Ascending aorta (tissue), 2 donors: ENCODE data around the gene RAD51D. TPM values are rescaled to one million over a fixed set of nuclear protein-coding genes. Genes with fewer than 3 reads are reported as not detected.

Experiments
- DNase-seq, 2 donors: peaks; one replicate each; pipeline ENCODE4 v3.0.0-alpha.2; 2019; ENCODE audit warnings: low spot score in 2 of 2
- H3K27ac ChIP-seq, 2 donors: fragments of 200-600 bp; sonication (generic); one replicate each; pipeline ENCODE4 v1.5.1; 2016 to 2017; ENCODE audit warnings: mild to moderate bottlenecking in 1 of 2
- H3K27me3 ChIP-seq: fragments of 200-600 bp; sonication (generic); one replicate; pipeline ENCODE4 v1.5.1; 2017
- H3K36me3 ChIP-seq, 2 donors: fragments of 200-600 bp; sonication (generic); one replicate each; pipeline ENCODE4 v1.5.1; 2016
- H3K4me1 ChIP-seq, 2 donors: fragments of 200-600 bp; sonication (generic); one replicate each; pipeline ENCODE4 v1.5.1; 2016 to 2017; ENCODE audit warnings: mild to moderate bottlenecking in 1 of 2
- H3K4me3 ChIP-seq, 2 donors: fragments of 200-600 bp; sonication (generic); one replicate each; pipeline ENCODE4 v1.5.1; 2016 to 2017; ENCODE audit warnings: mild to moderate bottlenecking in 1 of 2
- H3K9me3 ChIP-seq, 2 donors: fragments of 200-600 bp; sonication (generic); one replicate each; pipeline ENCODE4 v1.5.1; 2016
- intact Hi-C: fragments of 100-400 bp; cut with DNase I; formaldehyde crosslinking; loops from one replicate; pipeline ENCODE4 v1.15.1; 2023
- total RNA-seq: library from RNA; depleted of rRNA; stranded (reverse); fragments of >200 nt; gene quantifications from one replicate; pipeline ENCODE4 v1.1.0, GENCODE V29; 2016
- TF ChIP-seq, protein P1 (sequence below), 3 experiments: fragments of 200-600 bp in 2 of 3; fragments of 450-650 bp in 1 of 3; sonication (generic) in 2 of 3; IDR thresholded peaks; one replicate each; pipeline ENCODE4 v1.5.1; 2016 to 2019; ENCODE audit warnings: antibody characterized with exemption in 3 of 3, mild to moderate bottlenecking in 1 of 3, moderate library complexity in 1 of 3

RAD51D gene
- total RNA-seq, 1 donor from 2014 or later: 3.7 TPM

DNA sequence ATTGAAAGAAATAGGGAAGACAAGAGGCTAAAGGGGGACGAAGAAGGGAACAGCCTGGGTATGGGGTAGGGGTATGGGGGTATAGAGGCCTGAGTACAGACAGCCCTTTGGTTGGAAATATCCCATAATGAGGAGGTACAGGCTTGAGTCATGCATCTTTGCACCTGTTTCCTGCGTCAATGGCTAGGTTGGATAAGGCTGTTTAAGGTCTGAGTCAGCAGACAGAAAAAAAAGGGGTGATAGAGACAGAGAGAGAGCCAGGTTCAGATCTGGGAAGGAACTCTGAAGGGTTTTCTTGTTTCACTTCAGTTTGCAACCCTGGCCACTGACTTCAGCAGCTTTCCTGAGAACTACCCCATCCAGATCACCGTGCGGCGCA is 10.3 kb upstream of the RAD51D start:
- Histone ChIP-seq H3K36me3 (peaks cover 34 to 38% of the 10 kb centered on the region in 2 donors), H3K4me1 (no peaks in the 10 kb centered on the region)
- intact Hi-C loops: no loop called here

DNA sequence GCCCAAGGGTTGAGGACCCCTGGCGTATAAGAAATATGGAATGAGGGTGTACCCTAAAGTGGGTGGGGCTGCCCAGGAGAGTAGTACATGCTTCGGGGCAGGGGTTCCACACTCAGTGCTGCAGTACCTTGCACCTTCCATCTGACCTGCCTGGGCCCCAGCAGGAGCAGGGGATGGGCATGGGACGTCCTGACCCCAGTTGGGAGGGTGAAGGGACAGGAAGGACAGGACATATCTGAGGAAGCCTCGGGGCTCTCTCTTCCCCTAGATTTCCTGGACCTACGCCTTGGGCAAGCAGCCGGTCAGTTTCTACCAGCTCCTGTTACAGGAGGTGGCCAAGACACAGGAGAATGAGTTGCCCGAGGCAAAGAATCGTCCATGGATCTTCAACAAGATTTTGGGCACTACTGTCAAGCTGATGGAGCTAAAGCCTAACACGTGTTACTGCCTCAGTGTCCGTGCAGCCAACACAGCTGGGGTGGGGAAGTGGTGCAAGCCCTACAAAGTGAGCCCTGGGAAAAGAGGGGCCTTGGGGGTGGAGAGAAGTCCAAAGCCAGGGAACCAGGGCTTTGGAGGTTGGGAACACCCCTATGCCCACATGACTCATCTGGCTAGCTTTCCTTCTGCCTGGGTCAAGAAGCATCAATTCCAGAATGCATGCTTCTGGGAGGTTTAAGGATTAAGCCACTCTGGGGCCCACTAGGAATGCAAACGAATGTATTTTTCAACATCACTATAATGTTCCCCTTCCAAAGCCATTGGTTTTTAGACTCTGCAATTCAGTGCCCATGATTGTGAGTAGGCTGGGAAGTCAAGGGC is 9.7 kb upstream of the RAD51D start:
- no peaks in the 10 kb centered on the region for H3K4me1 ChIP-seq
- no peak overlapping the region for H3K4me3 ChIP-seq
- no peaks in the 10 kb centered on the region for H3K9me3 ChIP-seq
- H3K27me3 ChIP-seq: no peaks in the 10 kb centered on the region
- TF ChIP-seq, protein P1, sequence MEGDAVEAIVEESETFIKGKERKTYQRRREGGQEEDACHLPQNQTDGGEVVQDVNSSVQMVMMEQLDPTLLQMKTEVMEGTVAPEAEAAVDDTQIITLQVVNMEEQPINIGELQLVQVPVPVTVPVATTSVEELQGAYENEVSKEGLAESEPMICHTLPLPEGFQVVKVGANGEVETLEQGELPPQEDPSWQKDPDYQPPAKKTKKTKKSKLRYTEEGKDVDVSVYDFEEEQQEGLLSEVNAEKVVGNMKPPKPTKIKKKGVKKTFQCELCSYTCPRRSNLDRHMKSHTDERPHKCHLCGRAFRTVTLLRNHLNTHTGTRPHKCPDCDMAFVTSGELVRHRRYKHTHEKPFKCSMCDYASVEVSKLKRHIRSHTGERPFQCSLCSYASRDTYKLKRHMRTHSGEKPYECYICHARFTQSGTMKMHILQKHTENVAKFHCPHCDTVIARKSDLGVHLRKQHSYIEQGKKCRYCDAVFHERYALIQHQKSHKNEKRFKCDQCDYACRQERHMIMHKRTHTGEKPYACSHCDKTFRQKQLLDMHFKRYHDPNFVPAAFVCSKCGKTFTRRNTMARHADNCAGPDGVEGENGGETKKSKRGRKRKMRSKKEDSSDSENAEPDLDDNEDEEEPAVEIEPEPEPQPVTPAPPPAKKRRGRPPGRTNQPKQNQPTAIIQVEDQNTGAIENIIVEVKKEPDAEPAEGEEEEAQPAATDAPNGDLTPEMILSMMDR (IDR thresholded peaks at IDR 0.05): no peak
- intact Hi-C loops: no loop called here
- no peak for DNase-seq
- H3K27ac ChIP-seq: no peak overlapping the region
- peaks cover 28 to 32% of the 10 kb centered on the region in 2 donors for H3K36me3 ChIP-seq

More for the DNA sequence above, 10.3 kb upstream of the RAD51D start:
- DNase-seq: no peak
- Histone ChIP-seq H3K4me3 (no peak overlapping the region), H3K27ac (no peak overlapping the region), H3K9me3 (no peaks in the 10 kb centered on the region), H3K27me3 (no peaks in the 10 kb centered on the region)
- TF ChIP-seq, protein P1 (IDR thresholded peaks at IDR 0.05): no peak

DNA sequence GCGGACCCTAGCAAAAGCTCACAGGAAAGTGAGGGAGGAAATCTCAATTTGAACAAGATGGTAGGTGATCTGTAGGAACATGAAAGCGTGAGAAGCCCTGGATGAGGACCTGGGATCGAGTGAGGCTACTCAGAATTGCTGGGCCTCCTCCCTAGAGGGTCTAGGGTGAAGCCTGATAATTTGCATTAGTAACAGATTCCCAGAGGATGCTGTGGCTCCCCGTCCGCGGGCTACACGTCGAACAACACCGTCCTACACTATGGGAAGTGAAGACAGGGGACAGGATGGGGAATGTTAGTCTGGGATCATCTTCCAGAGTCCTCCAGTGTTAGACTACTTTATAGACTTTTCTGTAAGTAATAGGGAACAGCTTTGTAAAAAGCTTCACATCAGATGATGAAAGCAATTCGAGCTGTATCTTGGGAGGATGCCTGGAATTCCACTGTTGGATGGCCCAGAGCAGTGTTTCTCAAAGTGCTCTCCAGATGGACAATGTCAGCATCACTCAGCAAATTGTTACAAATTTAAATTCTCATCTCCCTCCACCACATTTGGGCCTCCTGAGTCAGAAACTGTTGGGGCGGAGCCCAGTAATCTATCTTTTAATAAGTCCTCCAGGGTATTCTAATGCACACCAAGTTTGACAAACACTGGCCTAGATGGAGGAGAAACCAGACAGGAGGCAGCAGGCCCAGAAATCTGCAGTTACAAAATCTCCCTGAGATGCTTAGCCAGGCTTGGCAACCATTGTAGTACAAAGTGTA is 8.3 kb upstream of the RAD51D start:
- Histone ChIP-seq H3K4me3 (no peak overlapping the region), H3K27ac (no peak overlapping the region), H3K27me3 (no peaks in the 10 kb centered on the region), H3K4me1 (no peaks in the 10 kb centered on the region), H3K9me3 (no peaks in the 10 kb centered on the region), H3K36me3 (peaks cover 14 to 17% of the 10 kb centered on the region in 2 donors)
- no peak for DNase-seq
- intact Hi-C loops: no loop called here
- TF ChIP-seq, protein P1 (IDR thresholded peaks at IDR 0.05): no peak

DNA sequence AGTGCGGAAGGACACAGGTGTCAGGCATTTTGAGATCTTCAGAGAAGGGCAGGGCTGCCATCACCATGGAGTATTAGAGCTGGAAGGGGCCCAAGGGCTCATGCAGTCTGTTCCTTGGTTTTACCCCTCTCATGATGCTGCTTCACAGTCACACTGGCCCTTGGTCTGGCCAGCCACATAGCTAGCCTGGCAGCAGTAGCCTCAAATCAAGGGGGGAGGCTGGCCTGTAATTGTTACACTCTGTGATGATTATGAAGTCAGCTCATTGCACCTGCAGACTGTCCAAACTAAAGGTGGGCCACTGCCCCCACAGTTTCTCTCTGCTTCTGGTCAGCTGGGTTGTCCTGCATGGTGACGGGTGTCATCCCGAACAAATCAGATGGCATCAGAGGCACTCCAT is 1.7 kb upstream of the RAD51D start, which contains the start of gene FNDC8:
FNDC8 (plus strand) TSS at position 301 of the 400 bp plus-strand sequence; CDS start at position 380, 79 bp downstream.
- Histone ChIP-seq H3K9me3 (no peaks in the 10 kb centered on the region), H3K36me3 (no peaks in the 10 kb centered on the region), H3K27ac (no peak within 1 kb of the TSS), H3K4me1 (peaks cover 4 to 17% of the 10 kb centered on the region in 2 donors), H3K4me3 (peak within 1 kb of the TSS in 1 of 2 donors; percentile 84), H3K27me3 (no peaks in the 10 kb centered on the region)
- TF ChIP-seq, protein P1 (IDR thresholded peaks at IDR 0.05): no peak
- DNase-seq: no peak
- intact Hi-C loops: no loop called here

DNA sequence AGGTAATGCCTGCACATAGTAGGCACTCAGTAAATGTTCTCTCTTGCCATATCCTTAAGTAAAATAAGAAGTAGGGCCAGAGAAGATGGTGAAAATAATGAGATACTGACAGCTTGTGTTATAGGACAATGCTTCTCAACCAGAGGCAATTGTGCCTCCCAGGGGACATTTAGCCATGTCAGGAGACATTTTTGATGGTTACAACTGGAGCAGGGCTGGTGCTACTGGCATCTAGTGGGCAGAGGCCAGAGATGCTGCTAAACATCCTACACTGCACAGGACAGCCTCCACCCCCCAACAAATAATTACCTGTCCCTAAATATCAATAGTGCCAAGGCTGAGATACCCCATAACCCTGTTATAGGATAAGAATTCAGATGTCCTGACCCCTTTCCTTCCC is 1.7 kb downstream of the RAD51D start:
- Histone ChIP-seq H3K36me3 (no peaks in the 10 kb centered on the region), H3K27ac (no peak overlapping the region), H3K9me3 (no peaks in the 10 kb centered on the region), H3K4me1 (peaks cover 4 to 17% of the 10 kb centered on the region in 2 donors), H3K4me3 (no peak overlapping the region), H3K27me3 (no peaks in the 10 kb centered on the region)
- intact Hi-C loops: loop anchor here (2.0 kb wide), 1 partner anchor 575 kb away; no protein-coding TSS in a partner anchor
- TF ChIP-seq, protein P1 (IDR thresholded peaks at IDR 0.05): no peak
- DNase-seq: no peak
